Germinal center (tissue), 1 donor: ENCODE results near the gene ADGRE2.
A peak's percentile ranks its signal among the peaks of the same experiment; 100 is the strongest.

Experiments used
- DNase-seq: peaks from one replicate; pipeline ENCODE4 v3.0.0; 2012; ENCODE audit warnings: mixed read lengths, low spot score

Gene ADGRE2

GRCh38 chr19:14735915-14736314, 42.4 kb downstream of the ADGRE2 start:
- DNase-seq = no peak

GRCh38 chr19:14733574-14733973, 44.8 kb downstream of the ADGRE2 start:
- DNase-seq = no peak

- no peak for DNase-seq
These were observed 45.9 kb downstream of the ADGRE2 start for GRCh38 chr19:14732510-14732909.

- DNase-seq = no peak
These were observed 47.2 kb downstream of the ADGRE2 start for GRCh38 chr19:14731200-14731599.

- no peak for DNase-seq
These were observed 49.8 kb downstream of the ADGRE2 start for GRCh38 chr19:14728595-14728994.

GRCh38 chr19:14722127-14722526, 56.2 kb downstream of the ADGRE2 start:
- no peak for DNase-seq

GRCh38 chr19:14719162-14719561, 59.2 kb downstream of the ADGRE2 start:
- no peak for DNase-seq

- no peak for DNase-seq
These were observed 59.7 kb downstream of the ADGRE2 start for GRCh38 chr19:14718522-14719116.

GRCh38 chr19:14715841-14716240, 62.5 kb downstream of the ADGRE2 start:
- no peak for DNase-seq

GRCh38 chr19:14704450-14704849, 73.9 kb downstream of the ADGRE2 start:
- no peak for DNase-seq

- no peak for DNase-seq
These were observed 74.5 kb downstream of the ADGRE2 start for GRCh38 chr19:14703833-14704232.

- no peak for DNase-seq
These were observed 77.5 kb downstream of the ADGRE2 start for GRCh38 chr19:14700711-14701375.

GRCh38 chr19:14699641-14700040, 78.7 kb downstream of the ADGRE2 start:
- DNase-seq = no peak

- no peak for DNase-seq
These were observed 82.9 kb downstream of the ADGRE2 start for GRCh38 chr19:14695471-14695870.

- DNase-seq = no peak
These were observed 83.6 kb downstream of the ADGRE2 start for GRCh38 chr19:14694641-14695266.

GRCh38 chr19:14689598-14690503, 88.5 kb downstream of the ADGRE2 start, which contains the start of gene ZNF333:
ZNF333 (plus strand) TSS chr19:14690048; CDS start chr19:14693492, 3,444 bp downstream.
- peak; percentile 97 for DNase-seq

- DNase-seq = peak; percentile 16
These were observed 91.9 kb downstream of the ADGRE2 start for GRCh38 chr19:14686411-14686810.

- DNase-seq = no peak
These were observed 94.9 kb downstream of the ADGRE2 start for GRCh38 chr19:14683439-14683838.
